CD4-positive, alpha-beta T cell treated with Interleukin-21 for 1 hour (primary cell): ENCODE measurements around the gene DENND4A.
A peak's percentile ranks its signal among the peaks of the same experiment; 100 is the strongest.
"Not testable (repeated sequence)": the region's sequence is repeated elsewhere in the genome, so short reads cannot be mapped to it uniquely, and the experiment has no call there.

Experiments
- DNase-seq: peaks from one replicate; pipeline ENCODE4 v3.0.0-alpha.2; 2020

Gene DENND4A

DNA sequence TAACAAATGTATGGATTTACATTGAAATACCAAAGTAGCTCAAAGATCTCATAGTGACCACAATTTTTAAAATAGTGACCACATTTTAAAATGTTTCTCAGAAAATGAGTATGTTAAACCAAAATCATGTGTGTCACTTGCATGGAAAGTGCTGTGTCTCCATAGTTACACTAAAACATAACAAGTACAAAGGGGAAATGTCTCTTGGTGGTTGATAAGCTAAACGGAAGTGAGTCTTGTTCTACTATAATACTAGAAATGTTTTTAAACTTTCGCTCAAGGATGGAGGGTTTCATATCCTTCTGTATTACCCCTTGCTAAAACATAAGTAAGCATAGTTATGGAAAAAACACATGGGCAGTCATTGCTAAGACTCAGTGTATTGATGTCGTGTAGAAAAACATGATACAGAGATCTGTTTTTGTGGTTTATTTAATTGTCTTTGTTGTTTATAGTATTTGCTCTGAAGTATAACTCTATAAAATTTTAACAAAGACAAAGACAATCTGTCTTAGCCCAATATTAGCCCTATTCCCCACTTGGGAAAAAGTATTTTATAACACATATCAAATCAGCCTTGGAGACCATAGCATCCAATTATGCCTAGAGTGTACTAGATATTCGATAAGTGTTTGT lies 27.0 kb upstream of the DENND4A start:
- peak; percentile 92 for DNase-seq

DNA sequence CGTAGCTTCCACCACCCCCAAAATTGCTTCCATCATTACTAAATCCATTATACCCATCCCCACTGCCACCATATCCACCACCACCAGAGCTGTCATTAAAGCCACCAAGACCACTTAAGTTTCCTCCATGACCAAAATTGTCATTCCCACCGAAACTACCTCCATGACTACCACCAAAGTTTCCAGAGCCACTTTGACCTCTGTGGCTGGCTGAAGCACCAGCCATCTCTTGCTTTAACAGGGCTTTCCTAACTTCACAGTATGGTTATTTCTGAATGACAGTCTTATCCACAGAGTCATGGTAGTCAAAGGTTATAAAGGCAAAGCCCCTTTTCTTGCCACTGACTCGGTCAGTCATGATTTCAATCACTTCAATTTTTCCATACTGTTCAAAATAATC lies 24.3 kb upstream of the DENND4A start:
- no peak for DNase-seq

DNA sequence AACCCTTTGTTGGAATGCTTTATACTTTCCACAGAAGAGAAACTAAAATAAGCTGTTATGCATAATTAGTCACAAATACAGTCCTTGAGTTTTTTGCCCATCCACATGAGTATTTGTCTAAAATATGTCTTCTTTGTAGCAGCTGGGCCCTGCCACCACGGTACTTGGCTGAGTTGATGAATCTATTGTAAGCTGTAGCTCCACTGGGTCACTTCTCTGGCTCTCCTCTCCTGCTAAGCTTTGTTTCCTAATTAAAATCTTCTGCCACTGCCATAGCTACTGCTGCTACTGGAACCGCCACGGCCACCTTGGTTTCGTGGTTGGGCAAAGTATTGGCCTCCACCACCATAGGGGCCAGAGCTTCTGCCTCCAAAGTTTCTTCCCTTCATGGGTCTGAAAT lies 23.9 kb upstream of the DENND4A start:
- DNase-seq = not testable (repeated sequence)

DNA sequence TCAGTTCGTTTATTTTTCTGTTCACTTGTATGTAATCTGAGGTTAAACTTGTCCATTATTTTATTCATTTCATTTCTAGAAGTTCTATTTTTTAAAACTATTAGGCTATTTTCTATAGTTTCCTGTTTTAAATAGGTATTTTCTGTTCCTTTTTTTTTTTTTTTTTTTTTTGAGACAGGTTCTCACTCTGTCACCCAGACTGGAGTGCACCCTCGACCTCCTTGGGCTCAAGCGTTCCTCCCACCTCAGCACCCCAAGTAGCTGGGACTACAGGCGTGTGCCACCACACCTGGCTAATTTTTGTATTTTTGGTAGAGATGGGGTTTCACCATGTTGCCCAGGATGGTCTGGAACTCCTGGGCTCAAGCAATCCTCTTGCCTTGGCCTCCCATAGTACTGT lies 22.2 kb upstream of the DENND4A start:
- not testable (repeated sequence) for DNase-seq

DNA sequence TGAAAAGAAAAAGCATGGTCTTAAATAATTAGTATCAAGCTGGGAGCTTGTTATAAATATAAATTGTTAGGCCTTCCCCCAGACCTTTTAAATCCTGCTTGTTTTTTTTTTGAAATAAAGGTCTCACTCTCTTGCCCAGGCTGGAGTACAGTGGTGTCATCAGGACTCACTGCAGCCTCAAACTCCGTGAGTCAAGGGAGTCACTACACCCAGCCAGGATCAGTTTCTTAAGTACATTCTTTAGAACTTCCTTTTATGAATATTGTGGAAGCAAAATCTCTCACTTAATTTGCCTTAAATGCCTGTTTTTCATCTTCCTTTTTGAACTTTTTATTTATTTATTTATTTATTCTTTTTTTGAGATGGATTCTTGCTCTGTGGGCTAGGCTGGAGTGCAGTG lies 20.8 kb upstream of the DENND4A start:
- DNase-seq = no peak

DNA sequence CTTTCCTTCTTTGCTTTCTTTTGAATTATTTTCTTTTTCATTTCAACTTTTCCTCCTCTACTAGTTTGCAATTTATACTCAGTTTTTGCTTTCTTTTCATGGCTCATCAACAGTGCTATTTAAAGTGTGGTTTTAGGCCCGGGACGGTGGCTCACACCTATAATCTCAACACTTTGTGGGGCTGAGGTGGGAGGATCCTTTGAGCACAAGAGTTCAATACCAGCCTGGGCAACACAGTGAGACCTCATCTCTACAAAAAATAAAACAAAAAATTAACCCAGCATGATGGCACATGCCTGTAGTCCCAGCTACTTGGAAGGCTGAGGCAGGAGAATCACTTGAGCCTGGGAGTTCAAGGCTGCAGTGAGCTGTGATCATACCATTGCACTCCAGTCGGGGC lies 20.4 kb upstream of the DENND4A start:
- DNase-seq = no peak

DNA sequence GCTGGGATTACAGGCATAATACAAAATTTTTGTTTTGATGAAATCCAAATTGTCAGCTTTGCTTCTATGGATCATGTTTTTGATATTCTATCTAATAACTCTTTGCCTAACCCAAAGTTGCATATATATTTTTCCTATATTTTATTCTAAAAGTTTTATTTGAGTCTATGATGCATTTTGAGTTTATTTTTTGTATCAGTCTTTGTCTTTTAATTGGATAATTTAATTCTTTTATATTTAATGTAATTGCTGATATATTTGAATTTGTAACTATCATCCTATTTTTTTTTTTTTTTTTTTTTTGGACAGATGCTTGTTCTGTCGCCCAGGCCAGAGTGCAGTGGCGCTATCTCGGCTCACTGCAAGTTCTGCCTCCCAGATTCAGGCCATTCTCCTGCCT lies 19.7 kb upstream of the DENND4A start:
- no peak for DNase-seq

DNA sequence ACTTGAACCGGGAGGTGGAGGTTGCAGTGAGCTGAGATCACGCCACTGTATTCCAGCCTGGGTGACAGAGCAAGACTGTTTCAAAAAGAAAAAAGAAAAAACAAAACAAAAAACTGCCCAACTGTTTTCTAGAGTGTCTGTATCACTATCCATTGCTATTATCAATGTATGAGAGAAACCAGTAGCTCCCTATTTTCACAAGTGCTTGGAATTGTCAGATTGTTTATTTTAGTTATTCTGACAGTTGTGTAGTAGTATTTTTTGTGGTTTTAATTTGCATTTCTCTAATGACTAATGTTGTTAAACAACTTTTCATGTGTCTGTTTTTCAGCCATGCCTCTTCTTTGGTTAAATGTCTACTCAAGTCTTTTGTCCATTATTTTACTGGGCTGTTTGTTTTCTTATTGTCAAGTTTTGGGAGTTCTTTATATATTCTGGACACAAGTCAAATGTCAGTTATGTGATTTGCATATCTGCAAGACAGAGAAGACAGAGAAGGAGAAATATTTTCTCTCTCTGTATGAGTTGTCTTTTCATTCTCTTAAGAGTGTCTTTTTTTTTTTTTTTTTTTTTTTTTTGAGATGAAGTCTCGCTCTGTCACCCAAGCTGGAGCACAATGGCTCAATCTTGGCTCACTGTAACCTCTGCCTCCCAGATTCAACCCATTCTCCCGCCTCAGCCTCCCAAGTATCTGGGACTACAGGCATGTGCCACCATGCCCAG lies 19.1 kb upstream of the DENND4A start:
- DNase-seq = not testable (repeated sequence)

DNA sequence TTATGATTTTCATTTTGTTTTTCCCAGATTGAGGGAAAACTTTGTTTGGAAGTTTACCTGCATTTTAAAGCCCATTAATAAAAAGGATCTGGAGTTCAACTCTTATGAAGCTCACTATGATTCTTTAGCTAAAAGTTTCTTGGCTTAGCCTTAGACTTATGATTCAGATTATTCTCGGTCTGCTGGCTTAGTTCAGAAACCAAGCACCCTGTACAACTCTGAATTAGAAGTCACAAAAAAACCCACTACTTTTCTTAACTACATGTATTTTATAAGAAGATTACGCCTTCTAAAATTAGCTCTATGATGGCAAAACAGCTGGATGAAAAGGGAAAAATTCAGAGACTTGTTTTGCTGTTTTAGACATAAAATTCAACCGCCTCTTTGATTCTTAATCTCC lies 14.3 kb upstream of the DENND4A start:
- no peak for DNase-seq

DNA sequence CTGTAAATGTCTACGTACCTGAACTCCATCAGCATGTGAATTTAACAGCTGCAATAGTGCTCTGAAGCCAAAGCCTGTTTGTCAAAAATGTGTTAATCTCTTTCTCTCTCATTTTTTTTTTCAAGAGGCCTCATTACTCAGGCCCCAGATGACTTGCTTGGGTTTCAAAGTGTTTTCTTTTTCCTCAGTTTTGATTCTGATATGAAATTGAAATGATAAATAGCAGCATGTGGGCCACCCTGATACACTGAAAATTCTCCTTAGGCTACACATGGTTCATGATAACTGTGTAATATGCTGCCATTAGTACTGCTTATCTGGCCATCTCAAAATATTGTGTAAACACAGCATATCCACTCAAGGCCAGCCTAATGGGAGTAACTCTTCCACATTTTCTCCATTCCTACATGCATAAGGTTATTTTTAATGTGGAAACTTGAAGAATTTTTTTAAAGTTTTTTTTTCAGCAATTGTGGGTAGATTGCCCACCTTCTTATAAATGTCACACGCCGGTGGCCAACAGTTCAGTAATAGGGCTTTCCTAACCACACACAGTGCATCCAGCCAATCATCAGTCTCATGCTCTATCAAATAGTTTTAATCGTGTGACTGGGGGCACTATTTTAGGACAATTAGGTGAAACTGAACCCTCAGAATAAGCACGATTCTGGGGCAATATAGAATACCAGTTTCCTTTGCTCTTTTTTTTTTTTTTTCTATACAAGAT lies 13.1 kb upstream of the DENND4A start:
- no peak for DNase-seq

DNA sequence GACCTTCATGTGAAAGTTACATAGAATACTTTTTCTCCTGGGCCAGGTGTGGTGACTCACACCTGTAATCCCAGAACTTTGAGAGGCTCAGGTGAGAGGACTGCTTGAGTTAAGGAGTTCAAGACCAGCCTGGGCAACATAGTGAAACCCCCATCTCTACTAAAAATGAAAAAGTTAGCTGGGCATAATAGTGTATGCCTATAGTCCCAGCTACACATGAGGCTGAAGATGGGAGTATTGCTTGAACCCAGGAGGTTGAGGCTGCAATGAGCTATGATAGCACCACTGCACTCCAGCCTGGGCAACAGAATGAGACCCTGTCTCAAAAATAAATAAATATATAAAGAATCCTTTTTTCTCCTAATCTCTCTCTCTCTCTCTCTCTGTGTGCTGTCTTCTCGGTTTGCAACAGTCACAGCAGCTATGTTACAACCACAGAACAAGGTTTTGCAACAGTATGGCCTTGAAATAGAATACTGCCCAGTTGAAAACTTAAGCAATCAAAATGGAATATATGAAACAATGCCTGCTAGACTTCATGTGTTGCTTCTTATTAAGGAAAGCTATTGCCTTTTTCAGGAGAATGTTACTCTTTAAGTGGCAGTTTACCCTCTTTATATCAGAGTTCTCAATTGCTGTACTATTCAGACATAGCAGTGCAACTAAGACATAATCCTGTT lies 12.3 kb upstream of the DENND4A start:
- no peak for DNase-seq

DNA sequence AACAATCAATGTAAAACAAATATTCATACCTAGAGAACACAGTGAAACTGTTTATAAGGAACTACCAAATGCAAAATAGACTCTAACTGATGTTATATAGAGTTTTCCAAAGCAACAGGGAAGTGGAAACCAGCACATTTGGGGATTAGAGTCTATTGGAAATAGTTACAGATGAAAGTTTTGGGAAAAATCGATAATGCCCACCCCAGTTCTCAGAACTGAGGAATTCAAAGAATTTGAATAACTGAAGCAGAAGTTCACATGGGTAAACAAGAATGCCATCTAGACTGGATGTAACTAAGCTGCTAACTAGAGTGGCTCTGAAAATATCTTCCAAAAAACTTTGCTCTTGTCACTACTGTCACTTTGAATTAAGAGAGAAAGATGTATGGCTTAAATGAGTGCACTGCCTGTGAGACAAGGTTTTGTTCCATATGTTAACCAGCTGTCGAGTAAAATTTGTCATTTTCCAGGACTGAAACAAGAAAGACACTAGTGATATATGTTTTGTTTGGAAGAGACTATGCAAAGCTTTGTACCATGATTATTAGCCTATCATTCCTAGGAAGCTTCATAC lies 9.2 kb upstream of the DENND4A start:
- no peak for DNase-seq

DNA sequence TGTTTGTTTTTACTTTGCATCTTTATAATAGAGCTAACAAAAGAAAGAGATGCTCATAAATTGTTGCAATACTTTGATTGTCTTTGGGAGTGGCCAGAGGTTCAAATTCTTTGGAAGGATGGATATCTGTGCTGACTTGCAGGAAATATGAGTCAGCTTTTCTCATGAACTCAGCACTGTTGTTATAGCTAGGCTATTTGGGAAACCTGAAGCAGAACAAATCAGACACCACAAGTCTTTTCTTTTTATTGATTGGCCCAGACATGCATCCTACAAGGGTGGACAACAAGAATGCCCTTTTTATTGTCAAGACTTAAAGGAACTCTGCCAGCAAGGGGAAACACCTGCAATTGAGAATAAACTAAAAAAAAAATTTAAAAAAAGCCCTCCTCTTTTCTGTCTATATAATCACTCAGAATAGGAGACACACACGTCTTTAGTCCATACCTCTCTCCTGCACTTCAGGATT lies 4.6 kb upstream of the DENND4A start:
- no peak for DNase-seq

DNA sequence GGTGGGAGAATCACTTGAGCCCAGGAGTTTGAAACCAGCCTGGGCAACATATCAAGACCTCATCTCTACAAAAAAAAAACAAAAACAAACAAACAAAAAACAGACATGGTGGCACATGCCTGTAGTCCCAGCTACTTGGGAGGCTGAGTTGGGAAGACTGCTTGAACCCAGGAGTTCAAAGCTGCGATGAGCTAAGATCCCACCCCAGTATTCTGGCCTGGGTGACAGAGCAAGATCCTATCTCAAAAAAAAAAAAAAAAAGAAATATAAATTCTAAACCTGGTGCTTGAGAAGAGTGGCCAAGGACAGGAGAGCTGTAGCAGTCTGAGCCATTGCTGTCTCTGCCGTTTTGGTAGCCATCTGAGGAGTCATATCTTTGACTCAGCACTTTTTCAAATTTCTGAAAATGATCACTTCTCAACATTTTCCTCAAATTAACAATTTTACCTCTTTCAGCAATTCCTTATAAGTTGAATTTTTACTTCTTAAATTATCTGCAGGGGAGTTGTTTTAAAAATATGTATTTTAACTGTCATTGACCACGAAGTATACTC lies 3.6 kb upstream of the DENND4A start:
- no peak for DNase-seq

DNA sequence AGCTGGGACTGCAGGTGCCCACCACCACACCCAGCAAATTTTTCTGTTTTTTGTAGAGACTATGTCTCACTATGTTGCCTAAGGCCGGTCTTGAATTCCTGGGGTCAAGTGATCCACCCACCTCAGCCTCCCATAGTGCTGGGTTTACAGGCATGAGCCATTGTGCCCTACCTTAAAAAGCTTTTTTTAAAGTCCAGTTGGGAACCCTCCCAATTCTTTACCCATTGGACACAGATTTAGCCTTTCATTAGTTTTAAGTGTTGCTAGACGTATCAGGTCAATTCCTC lies 1.7 kb upstream of the DENND4A start:
- no peak for DNase-seq

DNA sequence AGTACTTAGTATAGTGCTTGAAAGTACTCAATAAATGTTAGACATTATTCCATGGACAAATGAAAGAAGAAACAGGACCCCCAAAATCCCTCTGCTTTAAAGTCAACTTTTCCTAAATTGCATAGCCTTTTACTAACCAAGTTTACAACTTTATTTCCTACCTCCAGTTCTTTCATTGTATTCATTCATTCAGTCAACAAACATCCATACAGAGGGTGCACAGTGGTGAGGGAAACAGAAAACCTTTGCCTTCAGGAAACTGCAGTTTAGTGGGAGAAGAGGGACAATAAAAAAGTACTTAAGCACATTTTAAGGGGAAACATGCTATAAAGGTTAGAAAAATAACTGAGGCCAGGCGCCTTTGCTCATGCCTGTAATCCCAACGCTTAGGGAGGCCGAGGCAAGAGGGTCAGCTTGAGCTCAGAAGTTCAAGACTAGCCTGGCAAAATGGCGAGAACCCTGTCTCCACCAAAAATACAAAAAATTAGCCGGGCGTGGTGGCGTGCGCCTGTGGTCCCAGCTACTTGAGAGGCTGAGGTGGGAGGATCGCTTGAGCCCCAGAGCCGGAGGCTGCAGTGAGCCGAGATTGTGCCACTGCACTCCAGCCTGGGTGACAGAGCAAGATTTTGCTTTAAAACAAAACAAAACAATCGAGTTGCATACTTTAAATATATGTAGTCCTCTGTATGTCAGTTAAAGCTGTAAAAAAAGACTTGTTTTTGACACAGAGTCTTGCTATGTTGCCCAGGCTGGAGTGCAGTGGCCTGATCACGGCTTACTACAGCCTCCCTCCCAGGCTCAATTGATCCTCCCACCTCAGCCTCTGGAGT lies 1.1 kb upstream of the DENND4A start:
- DNase-seq = no peak

DNA sequence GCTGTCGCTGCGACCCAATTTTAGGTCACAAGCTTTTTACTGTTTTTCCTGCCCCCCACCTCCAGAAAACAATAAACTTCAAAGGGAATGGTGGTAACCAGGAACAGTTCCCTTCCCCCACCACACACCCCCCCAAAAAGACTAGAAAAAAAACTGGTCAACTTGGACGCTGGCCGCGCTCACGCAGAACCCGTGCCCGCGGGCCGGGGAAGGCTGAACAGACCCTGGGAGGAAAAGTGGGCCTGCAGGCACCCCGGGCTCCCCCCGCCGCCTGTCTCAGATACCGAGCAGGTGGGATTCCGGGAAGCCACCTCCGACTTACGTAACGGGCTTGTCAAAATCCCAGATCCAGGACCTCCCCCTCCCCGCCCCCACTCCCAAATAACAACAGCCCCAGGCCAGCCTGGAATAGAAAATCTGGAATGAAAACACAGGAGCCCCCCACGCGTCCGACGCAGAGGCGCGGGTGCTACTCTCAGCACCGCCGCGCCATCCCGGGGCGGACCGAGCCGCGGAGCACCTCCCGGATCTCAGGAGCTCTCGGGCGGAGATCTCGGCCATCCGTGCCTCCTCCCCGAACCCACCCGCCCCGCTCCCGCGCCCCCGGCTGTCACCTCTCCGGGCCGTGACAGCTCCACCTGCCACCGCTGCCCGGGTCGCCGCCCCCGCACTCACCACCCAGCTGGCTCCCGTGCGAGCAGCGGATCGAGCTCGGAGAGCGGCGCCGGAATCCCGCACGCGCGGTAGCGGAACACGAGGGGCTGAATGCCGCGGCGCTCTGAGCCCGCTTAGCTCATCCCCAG lies 557 bp downstream of the DENND4A start:
- peak; percentile 82 for DNase-seq

DNA sequence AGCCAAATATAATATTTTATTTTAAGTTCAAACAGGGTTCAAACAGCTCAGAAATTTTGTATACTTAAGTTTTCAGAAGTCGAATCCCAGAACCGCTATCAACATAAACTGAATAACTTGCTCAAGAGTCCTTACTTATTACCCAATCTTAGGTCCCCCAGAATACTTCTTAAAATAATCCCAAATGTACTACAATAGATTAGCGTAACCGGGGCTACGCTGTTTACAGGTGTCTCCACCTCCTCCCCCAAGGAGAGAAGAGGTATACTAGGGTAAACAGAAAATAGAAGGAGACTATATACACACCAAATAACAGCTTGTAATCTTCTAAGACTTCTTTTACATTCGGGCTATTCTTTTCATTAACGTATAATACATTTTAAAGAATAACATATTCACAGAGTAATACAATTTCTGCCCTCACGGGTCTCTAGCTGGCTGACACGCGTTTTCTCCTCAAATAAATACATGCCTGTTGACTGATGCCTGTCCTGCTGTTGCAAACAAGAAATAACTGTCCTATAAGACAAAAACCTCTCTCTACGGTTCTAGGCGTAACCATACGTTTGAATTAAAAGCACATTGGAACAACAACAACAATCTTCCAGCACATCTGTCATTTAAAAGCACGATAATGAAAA lies 1.3 kb downstream of the DENND4A start:
- DNase-seq = peak; percentile 61

DNA sequence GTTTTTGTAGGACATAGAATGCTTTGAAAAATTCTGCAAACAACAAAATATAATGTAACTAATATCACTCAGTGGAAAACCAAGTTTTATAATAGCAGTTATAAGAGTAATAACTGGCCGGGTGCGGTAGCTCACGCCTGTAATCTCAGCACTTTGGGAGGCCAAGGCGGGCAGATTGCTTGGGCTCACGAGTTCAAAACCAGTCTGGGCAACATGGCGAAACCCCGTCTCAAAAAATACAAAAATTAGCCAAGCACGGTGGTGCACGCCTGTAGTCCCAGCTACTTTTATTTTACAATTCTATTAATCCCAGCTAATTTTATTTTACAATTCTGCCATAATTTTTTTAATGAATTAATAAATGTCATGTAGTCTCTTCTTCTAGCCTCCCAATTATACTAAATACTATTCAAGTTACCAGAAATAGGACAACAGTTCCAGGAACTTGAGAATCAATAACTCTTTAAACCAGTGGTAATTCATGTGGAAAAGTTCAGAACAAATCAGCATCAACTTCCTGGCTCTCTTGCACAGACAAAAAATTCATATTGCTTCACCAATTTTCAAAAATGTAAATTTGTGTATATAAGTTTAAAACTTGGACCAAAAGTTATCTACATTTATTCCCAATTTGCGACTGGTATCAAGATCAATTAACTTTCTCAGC lies 2.2 kb downstream of the DENND4A start:
- DNase-seq = no peak

DNA sequence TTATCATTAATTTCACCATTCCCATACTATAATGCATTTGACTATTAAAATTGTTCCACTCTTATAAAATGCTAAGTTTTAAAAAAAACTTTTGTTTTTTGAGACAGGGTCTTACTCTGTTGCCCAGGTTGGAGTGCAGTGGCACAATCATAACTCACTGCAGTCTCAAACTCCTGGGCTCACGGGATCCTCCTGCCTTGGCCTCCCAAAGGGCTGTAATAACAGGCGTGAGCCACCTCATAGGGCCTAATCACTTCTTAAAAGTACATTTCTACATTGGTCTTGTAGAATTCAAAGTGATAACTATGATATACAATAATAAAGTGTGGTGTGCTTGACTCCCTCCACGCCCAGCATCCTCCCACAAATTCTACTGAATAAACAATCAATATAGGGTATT lies 3.0 kb downstream of the DENND4A start:
- no peak for DNase-seq
